Measurements from ENCODE around the gene MYO9A. TPM values are rescaled to one million over a fixed set of nuclear protein-coding genes. Genes with fewer than 3 reads are reported as not detected.

The MYO9A gene
- total RNA-seq, 1 experiment from 2014 or later = 23.0 TPM

DNA sequence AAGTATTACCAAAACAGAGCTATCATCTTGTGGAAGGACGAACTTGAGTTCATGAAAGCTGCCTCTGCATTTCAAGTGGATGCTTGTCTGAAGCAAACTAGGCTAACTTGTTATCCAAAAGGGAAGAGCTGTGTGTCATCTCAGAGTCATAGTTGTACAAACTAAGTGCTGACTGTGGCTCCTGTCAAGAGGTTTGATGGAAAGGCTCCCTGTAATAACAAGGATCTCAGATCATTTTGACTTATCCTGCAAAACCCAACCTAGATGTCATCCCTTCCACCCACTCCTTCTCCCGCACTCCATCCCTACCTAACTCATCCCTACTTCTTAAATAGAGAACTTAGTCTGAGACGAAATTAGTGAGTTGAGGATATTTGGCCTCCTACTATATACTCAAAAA, 196.8 kb downstream of the MYO9A start:
- Histone ChIP-seq H3K4me3 (replicated peaks in 1 of 2; ENCODE audit: low read depth in 1 of 2, low read length in 2 of 2) (no peak overlapping the region), H3K27me3 (ENCODE audit: insufficient read depth, low read length) (no peaks in the 10 kb centered on the region), H3K36me3 (ENCODE audit: control insufficient read depth in 1 of 2, insufficient read depth in 2 of 2, low read length in 2 of 2) (no peaks in the 10 kb centered on the region), H2AFZ (ENCODE audit: low read depth, low read length, poor library complexity, severe bottlenecking) (no peak overlapping the region), H4K20me1 (ENCODE audit: insufficient read depth) (no peaks in the 10 kb centered on the region), H3K4me2 (ENCODE audit: low read length) (no peak overlapping the region), H3K79me2 (ENCODE audit: insufficient read depth, low read length) (no peaks in the 10 kb centered on the region), H3K27ac (ENCODE audit: low read depth, low read length) (no peak overlapping the region), H3K9me2 (ENCODE audit: insufficient read depth) (no peaks in the 10 kb centered on the region), H3K9me3 (ENCODE audit: control insufficient read depth in 1 of 2, insufficient read depth in 1 of 2, low read depth in 1 of 2, low read length in 2 of 2) (no peaks in the 10 kb centered on the region), H3K9ac (ENCODE audit: low read length) (no peak overlapping the region), H3K4me1 (ENCODE audit: control insufficient read depth in 1 of 2, insufficient read depth in 2 of 2, low read length in 2 of 2) (no peaks in the 10 kb centered on the region)
- ATAC-seq = no peak
- TF ChIP-seq TCF7L2 (IDR thresholded peaks at IDR 0.05; ENCODE audit: borderline replicate concordance, extremely low read depth, insufficient read depth, insufficient read length) (no peak), YY1 (IDR thresholded peaks at IDR 0.05; ENCODE audit: extremely low read depth, insufficient replicate concordance, low read depth, low read length) (no peak), SRF (IDR thresholded peaks at IDR 0.05; ENCODE audit: low read depth) (no peak), ZFX (IDR thresholded peaks at IDR 0.05) (no peak), FOSL1 (IDR thresholded peaks at IDR 0.05; ENCODE audit: low read depth) (no peak)
- TF ChIP-seq, protein P1, sequence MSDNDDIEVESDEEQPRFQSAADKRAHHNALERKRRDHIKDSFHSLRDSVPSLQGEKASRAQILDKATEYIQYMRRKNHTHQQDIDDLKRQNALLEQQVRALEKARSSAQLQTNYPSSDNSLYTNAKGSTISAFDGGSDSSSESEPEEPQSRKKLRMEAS (IDR thresholded peaks at IDR 0.05) = no peak
- BruUV-seq (replicated peaks) = no TSS peak
- ChIA-PET RAD21 (ENCODE audit: low non-redundant PET in 1 of 2, low total read pairs in 2 of 2, uncharacterized antibody in 2 of 2, unreplicated experiment in 2 of 2) (no interaction called here), POLR2A (no interaction called here), CTCF (no interaction called here)
- DNase-seq (ENCODE audit: low read depth, low spot score) = no peak
- intact Hi-C loops (cut with micrococcal nuclease) = no loop called here

DNA sequence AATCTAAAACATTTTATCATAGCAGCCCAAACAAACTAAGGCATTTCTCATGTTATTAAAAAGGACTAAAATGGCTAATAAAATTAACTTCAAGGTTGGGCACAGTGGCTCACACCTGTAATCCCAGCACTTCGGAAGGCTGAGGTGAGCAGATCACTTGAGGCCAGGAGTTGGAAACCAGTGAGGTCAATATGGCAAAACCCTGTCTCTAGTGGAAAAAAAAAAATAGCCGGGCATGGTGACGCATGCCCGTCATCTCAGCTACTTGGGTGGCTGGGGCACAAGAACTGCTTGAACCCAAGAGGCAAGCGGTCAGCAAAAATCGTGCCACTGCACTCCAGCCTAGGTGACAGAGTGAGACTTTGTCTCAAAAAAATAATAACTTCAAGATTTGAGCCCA, 197.4 kb downstream of the MYO9A start:
- Histone ChIP-seq H3K27me3 (ENCODE audit: insufficient read depth, low read length) (no peaks in the 10 kb centered on the region), H3K9me3 (ENCODE audit: control insufficient read depth in 1 of 2, insufficient read depth in 1 of 2, low read depth in 1 of 2, low read length in 2 of 2) (no peaks in the 10 kb centered on the region), H3K27ac (ENCODE audit: low read depth, low read length) (no peak overlapping the region), H3K36me3 (ENCODE audit: control insufficient read depth in 1 of 2, insufficient read depth in 2 of 2, low read length in 2 of 2) (no peaks in the 10 kb centered on the region), H3K4me2 (ENCODE audit: low read length) (no peak overlapping the region), H3K4me3 (replicated peaks in 1 of 2; ENCODE audit: low read depth in 1 of 2, low read length in 2 of 2) (no peak overlapping the region), H2AFZ (ENCODE audit: low read depth, low read length, poor library complexity, severe bottlenecking) (no peak overlapping the region), H4K20me1 (ENCODE audit: insufficient read depth) (no peaks in the 10 kb centered on the region), H3K79me2 (ENCODE audit: insufficient read depth, low read length) (no peaks in the 10 kb centered on the region), H3K4me1 (ENCODE audit: control insufficient read depth in 1 of 2, insufficient read depth in 2 of 2, low read length in 2 of 2) (no peaks in the 10 kb centered on the region), H3K9me2 (ENCODE audit: insufficient read depth) (no peaks in the 10 kb centered on the region), H3K9ac (ENCODE audit: low read length) (no peak overlapping the region)
- ATAC-seq (no peak), DNase-seq (ENCODE audit: low read depth, low spot score) (no peak)
- ChIA-PET RAD21 (ENCODE audit: low non-redundant PET in 1 of 2, low total read pairs in 2 of 2, uncharacterized antibody in 2 of 2, unreplicated experiment in 2 of 2) (no interaction called here), CTCF (no interaction called here), POLR2A (no interaction called here)
- intact Hi-C loops (cut with micrococcal nuclease) = no loop called here
- BruUV-seq (replicated peaks) = no TSS peak
- no peak for TF ChIP-seq EZH2 (IDR thresholded peaks at IDR 0.05)
- TF ChIP-seq POLR2A (IDR thresholded peaks at IDR 0.05; ENCODE audit: borderline replicate concordance, extremely low read depth, insufficient read depth, insufficient read length) = no peak
- no peak for TF ChIP-seq JUND (IDR thresholded peaks at IDR 0.05)
- no peak for TF ChIP-seq SRF (IDR thresholded peaks at IDR 0.05; ENCODE audit: low read depth)
- no peak for TF ChIP-seq SIN3A (IDR thresholded peaks at IDR 0.05; ENCODE audit: low read depth)
- TF ChIP-seq SP1 (IDR thresholded peaks at IDR 0.05; ENCODE audit: low read depth) = no peak
- no peak for TF ChIP-seq ZNF274 (IDR thresholded peaks at IDR 0.05; ENCODE audit: low read depth, low read length)
- no peak for TF ChIP-seq TCF7L2 (IDR thresholded peaks at IDR 0.05; ENCODE audit: borderline replicate concordance, extremely low read depth, insufficient read depth, insufficient read length)
